GM19035 (cell line): ENCODE results near the gene SMO.
"Not testable (repeated sequence)": the region's sequence is repeated elsewhere in the genome, so short reads cannot be mapped to it uniquely, and the experiment has no call there.

Source experiments
- ATAC-seq: cut with Tn5 transposase; IDR thresholded peaks from one replicate; pipeline ENCODE4 v1.9.1; 2021; ENCODE audit not compliant: unreplicated experiment

The SMO gene

GRCh38 chr7:129205987-129206785, 17.8 kb downstream of the SMO start:
- no peak for ATAC-seq

- no peak for ATAC-seq
Observed at GRCh38 chr7:129208667-129209066, 20.2 kb downstream of the SMO start.

- no peak for ATAC-seq
Observed at GRCh38 chr7:129209067-129209926, 20.9 kb downstream of the SMO start.

- peak; percentile 70 for ATAC-seq
Observed at GRCh38 chr7:129210256-129210988, 22.0 kb downstream of the SMO start.

GRCh38 chr7:129210989-129211312, 22.5 kb downstream of the SMO start:
- no peak for ATAC-seq

GRCh38 chr7:129212126-129212525, 23.7 kb downstream of the SMO start:
- no peak for ATAC-seq

GRCh38 chr7:129212596-129212995, 24.2 kb downstream of the SMO start:
- ATAC-seq = no peak

GRCh38 chr7:129213828-129214227, 25.4 kb downstream of the SMO start:
- ATAC-seq = no peak

- ATAC-seq = not testable (repeated sequence)
Observed at GRCh38 chr7:129215691-129216090, 27.3 kb downstream of the SMO start.

GRCh38 chr7:129216101-129216715, 27.8 kb downstream of the SMO start:
- ATAC-seq = not testable (repeated sequence)

- ATAC-seq = not testable (repeated sequence)
Observed at GRCh38 chr7:129216821-129217416, 28.5 kb downstream of the SMO start.

- no peak for ATAC-seq
Observed at GRCh38 chr7:129218514-129219062, 30.2 kb downstream of the SMO start.

- ATAC-seq = not testable (repeated sequence)
Observed at GRCh38 chr7:129219166-129219565, 30.7 kb downstream of the SMO start.

GRCh38 chr7:129222064-129222463, 33.6 kb downstream of the SMO start:
- ATAC-seq = no peak

GRCh38 chr7:129224251-129225205, 36.1 kb downstream of the SMO start, which contains the start of gene AHCYL2:
Gene AHCYL2, plus strand, starts transcription at chr7:129225030.
- peak; percentile 91 for ATAC-seq

GRCh38 chr7:129225206-129225930, 36.9 kb downstream of the SMO start:
- ATAC-seq = peak; percentile 35

- ATAC-seq = no peak
Observed at GRCh38 chr7:129225931-129226572, 37.6 kb downstream of the SMO start.
